AG04450 (cell line): ENCODE data around the gene TPSG1. TPM values are rescaled to one million over a fixed set of nuclear protein-coding genes. Genes with fewer than 3 reads are reported as not detected.

Source experiments
- CTCF ChIA-PET: fragments of 300-600, 350-600 bp; formaldehyde crosslinking; extraction: SDS; loops from one replicate; lab custom pipeline; 2022; ENCODE audit warnings: antibody characterized with exemption, inconsistent platforms; lab: Charles Lee
- POLR2A ChIA-PET: fragments of 350-600 bp; formaldehyde crosslinking; extraction: SDS; loops from one replicate; lab custom pipeline; 2021; ENCODE audit warnings: antibody characterized with exemption, inconsistent platforms; lab: Yijun Ruan, JAX
- DNase-seq: peaks from one replicate; pipeline ENCODE4 v3.0.0-alpha.2; 2011; ENCODE audit warnings: low read depth, low spot score
- H3K27ac ChIP-seq: one replicate; pipeline ENCODE4 v1.5.1; 2012; ENCODE audit warnings: low read depth, low read length, control low read depth
- H3K27me3 ChIP-seq: one replicate; pipeline ENCODE4 v1.6.0; 2012; ENCODE audit warnings: low read length; ENCODE audit not compliant: control insufficient read depth, insufficient read depth
- H3K4me3 ChIP-seq: 2 replicates; pipeline ENCODE4 v1.5.1; 2011; ENCODE audit warnings: mild to moderate bottlenecking, low read depth, low read length, control low read depth
- H3K9me3 ChIP-seq: 2 replicates; pipeline ENCODE4 v1.5.1; 2012; ENCODE audit warnings: low read length; ENCODE audit not compliant: control insufficient read depth, insufficient read depth
- CTCF ChIP-seq: IDR thresholded peaks from 2 replicates; pipeline ENCODE4 v1.5.1; 2011; ENCODE audit warnings: low read depth, low read length, control low read depth, inconsistent platforms
- polyA plus RNA-seq: library from polyadenylated mRNA; depleted of rRNA; stranded (reverse); fragments of >200 nt; gene quantifications from 2 replicates; pipeline ENCODE4 v1.2.3, GENCODE V29; 2011

The TPSG1 gene
- polyA plus RNA-seq, 1 experiment = not detected

- peaks cover 34% of the 10 kb centered on the region; the same call in 1 of the 2 replicates for H3K9me3 ChIP-seq
- H3K27me3 ChIP-seq = no peaks in the 10 kb centered on the region
- POLR2A ChIA-PET = no interaction called here
- no peak for TF ChIP-seq CTCF
- CTCF ChIA-PET = no interaction called here
- H3K27ac ChIP-seq = no peak overlapping the region
- no peak for DNase-seq
- no peak overlapping the region for H3K4me3 ChIP-seq
Measured at GRCh38 chr16:1198194-1198593, 26.9 kb downstream of the TPSG1 start.

GRCh38 chr16:1197237-1197866, 27.7 kb downstream of the TPSG1 start:
- POLR2A ChIA-PET = no interaction called here
- peaks cover 34% of the 10 kb centered on the region; the same call in 1 of the 2 replicates for H3K9me3 ChIP-seq
- H3K27ac ChIP-seq = no peak overlapping the region
- no peaks in the 10 kb centered on the region for H3K27me3 ChIP-seq
- TF ChIP-seq CTCF = no peak
- no peak overlapping the region for H3K4me3 ChIP-seq
- no peak for DNase-seq
- CTCF ChIA-PET = no interaction called here

- CTCF ChIA-PET = no interaction called here
Measured at GRCh38 chr16:1196494-1196893, 28.6 kb downstream of the TPSG1 start.

GRCh38 chr16:1195393-1195666, 29.7 kb downstream of the TPSG1 start:
- POLR2A ChIA-PET = no interaction called here
- Histone ChIP-seq H3K27me3 (no peaks in the 10 kb centered on the region), H3K9me3 (peaks cover 18% of the 10 kb centered on the region; the same call in 1 of the 2 replicates), H3K27ac (no peak overlapping the region), H3K4me3 (no peak overlapping the region)
- DNase-seq = no peak
- CTCF ChIA-PET = no interaction called here
- TF ChIP-seq CTCF = no peak

More at GRCh38 chr16:1196494-1196893, 28.6 kb downstream of the TPSG1 start:
- POLR2A ChIA-PET = no interaction called here
- Histone ChIP-seq H3K27me3 (no peaks in the 10 kb centered on the region), H3K4me3 (no peak overlapping the region), H3K9me3 (peaks cover 27% of the 10 kb centered on the region; the same call in 1 of the 2 replicates), H3K27ac (no peak overlapping the region)
- no peak for TF ChIP-seq CTCF
- no peak for DNase-seq

- no peak overlapping the region for H3K4me3 ChIP-seq
- ChIA-PET CTCF (interaction anchor here (1.3 to 3.0 kb wide), 2 partner anchors 88 to 91 kb away, joined by 5 to 13 read pairs; no protein-coding TSS in a partner anchor), POLR2A (no interaction called here)
Measured at GRCh38 chr16:1194665-1195392, 30.2 kb downstream of the TPSG1 start.

More at GRCh38 chr16:1194665-1195392, 30.2 kb downstream of the TPSG1 start:
- H3K9me3 ChIP-seq = peaks cover 13% of the 10 kb centered on the region; the same call in 1 of the 2 replicates
- TF ChIP-seq CTCF = peak; percentile 72
- no peaks in the 10 kb centered on the region for H3K27me3 ChIP-seq
- DNase-seq = no peak
- no peak overlapping the region for H3K27ac ChIP-seq
